Raji (cell line): ENCODE data around the gene FAM222B.

Experiments used
- POLR2A ChIP-seq: IDR thresholded peaks from 2 replicates; pipeline ENCODE4 v1.6.1; 2011; ENCODE audit warnings: low read depth, low read length, control low read depth; ENCODE audit not compliant: insufficient read depth

FAM222B gene

GRCh38 chr17:28722417-28723158, 120.0 kb downstream of the FAM222B start:
- no peak for TF ChIP-seq POLR2A

- TF ChIP-seq POLR2A: no peak
Measured at GRCh38 chr17:28720247-28720996, 122.2 kb downstream of the FAM222B start.

- no peak for TF ChIP-seq POLR2A
Measured at GRCh38 chr17:28719021-28719433, 123.6 kb downstream of the FAM222B start.

- no peak for TF ChIP-seq POLR2A
Measured at GRCh38 chr17:28718333-28719020, 124.1 kb downstream of the FAM222B start.

GRCh38 chr17:28717578-28718332, 124.8 kb downstream of the FAM222B start, which contains the start of gene RAB34:
Gene RAB34, minus strand, starts transcription at chr17:28717868. Its CDS starts 602 bp downstream, at chr17:28717266.
- no peak for TF ChIP-seq POLR2A

- TF ChIP-seq POLR2A: no peak
Measured at GRCh38 chr17:28716740-28717577, 125.6 kb downstream of the FAM222B start.

GRCh38 chr17:28715217-28715616, 127.4 kb downstream of the FAM222B start:
- no peak for TF ChIP-seq POLR2A

GRCh38 chr17:28714281-28714680, 128.3 kb downstream of the FAM222B start:
- no peak for TF ChIP-seq POLR2A

GRCh38 chr17:28712705-28713415, 129.7 kb downstream of the FAM222B start:
- TF ChIP-seq POLR2A: no peak

- TF ChIP-seq POLR2A: no peak; the same call in 1 of the 2 replicates
Measured at GRCh38 chr17:28712032-28712704, 130.4 kb downstream of the FAM222B start.

GRCh38 chr17:28711723-28712031, 130.9 kb downstream of the FAM222B start, which contains the start of gene PROCA1:
Gene PROCA1, minus strand, starts transcription at chr17:28711888. Its CDS starts 228 bp downstream, at chr17:28711660.
- no peak for TF ChIP-seq POLR2A

GRCh38 chr17:28710861-28711722, 131.5 kb downstream of the FAM222B start:
- TF ChIP-seq POLR2A: peak; percentile 87
